ENCODE data around the gene ARMCX2.

ARMCX2 gene

DNA sequence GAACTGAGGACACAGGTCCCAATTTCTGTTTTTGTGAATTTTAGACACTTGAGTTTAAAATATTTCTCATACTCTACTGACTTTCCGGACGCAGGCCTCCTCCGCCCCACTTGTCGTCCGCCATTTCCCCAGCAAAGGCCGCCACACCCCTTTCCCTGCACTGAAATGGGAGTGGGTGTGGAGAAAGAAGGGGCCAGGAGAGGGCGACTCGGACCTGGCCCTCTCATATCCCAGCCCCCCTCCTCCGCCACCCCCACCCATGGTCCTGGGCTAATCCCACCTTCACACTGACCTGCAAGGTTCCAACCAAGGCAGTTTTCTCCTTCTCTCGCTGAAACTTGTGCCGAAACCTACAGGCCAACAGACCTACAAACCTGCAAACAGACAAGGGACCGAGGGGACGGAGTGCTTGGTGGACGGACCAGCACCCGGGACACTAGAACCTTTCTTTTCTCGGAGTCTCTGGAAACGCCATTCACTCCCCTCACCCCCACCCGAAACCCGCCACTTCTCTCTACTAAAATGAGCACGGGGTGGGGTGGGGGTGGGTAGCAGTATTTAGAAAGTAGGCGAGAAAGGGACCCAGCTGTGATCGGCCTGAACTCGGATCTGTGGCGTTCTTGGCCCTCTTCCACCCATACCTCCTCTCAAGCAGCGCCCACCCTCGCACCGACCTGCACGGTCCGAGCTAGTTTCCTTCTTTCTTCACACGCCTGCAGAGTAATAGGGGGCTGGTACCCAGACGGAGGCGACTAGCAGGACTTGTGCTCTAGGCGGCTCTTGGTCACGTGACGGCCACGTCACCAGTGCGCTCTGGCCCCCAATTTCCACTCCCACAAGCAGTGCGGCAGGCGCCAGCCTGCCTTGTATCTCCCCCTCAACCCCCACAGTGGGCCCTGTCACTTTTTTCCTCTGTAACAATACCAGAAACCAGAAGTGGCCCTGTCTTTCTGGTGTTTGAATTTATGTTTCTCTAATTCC, 42.1 kb downstream of the ARMCX2 start, which contains the start of gene ARMCX6:
TSS of gene ARMCX6 (minus strand) at position 790 of the 981 bp plus-strand sequence. CDS start 1,380 bp downstream, outside the sequence.
- peak; percentile 90 for ATAC-seq

DNA sequence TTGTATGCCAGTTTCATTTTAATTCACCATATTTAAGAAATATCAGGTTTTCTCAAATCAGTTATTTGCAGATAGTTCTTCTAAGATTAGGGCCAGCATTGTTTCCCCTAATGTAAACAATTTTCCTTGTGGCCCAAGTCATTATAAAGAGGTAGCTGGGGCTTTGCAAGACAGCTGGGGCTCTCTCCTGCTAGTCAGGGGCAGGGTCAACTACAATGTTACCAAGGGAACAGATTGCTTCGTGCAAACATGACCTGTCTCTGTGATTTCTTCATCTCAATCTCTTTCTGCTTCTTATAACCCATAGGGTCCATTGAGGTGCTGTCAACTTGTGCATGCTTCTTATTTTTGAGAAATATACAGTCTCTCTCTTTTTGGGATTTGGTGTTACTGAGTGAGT, 53.9 kb downstream of the ARMCX2 start:
- ATAC-seq, result no peak
- TF ChIP-seq ESRRG (CRISPR knock-in tag; IDR thresholded peaks at IDR 0.05), result no peak
- no peak for TF ChIP-seq ZNF70 (CRISPR knock-in tag; IDR thresholded peaks at IDR 0.05)
- no peak for TF ChIP-seq TOX (CRISPR knock-in tag; IDR thresholded peaks at IDR 0.05; ENCODE audit: borderline replicate concordance)
- TF ChIP-seq, protein P1, sequence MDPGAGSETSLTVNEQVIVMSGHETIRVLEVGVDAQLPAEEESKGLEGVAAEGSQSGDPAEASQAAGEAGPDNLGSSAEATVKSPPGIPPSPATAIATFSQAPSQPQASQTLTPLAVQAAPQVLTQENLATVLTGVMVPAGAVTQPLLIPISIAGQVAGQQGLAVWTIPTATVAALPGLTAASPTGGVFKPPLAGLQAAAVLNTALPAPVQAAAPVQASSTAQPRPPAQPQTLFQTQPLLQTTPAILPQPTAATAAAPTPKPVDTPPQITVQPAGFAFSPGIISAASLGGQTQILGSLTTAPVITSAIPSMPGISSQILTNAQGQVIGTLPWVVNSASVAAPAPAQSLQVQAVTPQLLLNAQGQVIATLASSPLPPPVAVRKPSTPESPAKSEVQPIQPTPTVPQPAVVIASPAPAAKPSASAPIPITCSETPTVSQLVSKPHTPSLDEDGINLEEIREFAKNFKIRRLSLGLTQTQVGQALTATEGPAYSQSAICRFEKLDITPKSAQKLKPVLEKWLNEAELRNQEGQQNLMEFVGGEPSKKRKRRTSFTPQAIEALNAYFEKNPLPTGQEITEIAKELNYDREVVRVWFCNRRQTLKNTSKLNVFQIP (CRISPR knock-in tag; IDR thresholded peaks at IDR 0.05; ENCODE audit: borderline replicate concordance, low read depth), result no peak
- TF ChIP-seq CSDC2 (CRISPR knock-in tag; IDR thresholded peaks at IDR 0.05), result no peak
- no peak for TF ChIP-seq PATZ1 (CRISPR knock-in tag; IDR thresholded peaks at IDR 0.05; ENCODE audit: borderline replicate concordance)
- TF ChIP-seq ZFP30 (CRISPR knock-in tag; IDR thresholded peaks at IDR 0.05), result no peak
- TF ChIP-seq, protein P2, sequence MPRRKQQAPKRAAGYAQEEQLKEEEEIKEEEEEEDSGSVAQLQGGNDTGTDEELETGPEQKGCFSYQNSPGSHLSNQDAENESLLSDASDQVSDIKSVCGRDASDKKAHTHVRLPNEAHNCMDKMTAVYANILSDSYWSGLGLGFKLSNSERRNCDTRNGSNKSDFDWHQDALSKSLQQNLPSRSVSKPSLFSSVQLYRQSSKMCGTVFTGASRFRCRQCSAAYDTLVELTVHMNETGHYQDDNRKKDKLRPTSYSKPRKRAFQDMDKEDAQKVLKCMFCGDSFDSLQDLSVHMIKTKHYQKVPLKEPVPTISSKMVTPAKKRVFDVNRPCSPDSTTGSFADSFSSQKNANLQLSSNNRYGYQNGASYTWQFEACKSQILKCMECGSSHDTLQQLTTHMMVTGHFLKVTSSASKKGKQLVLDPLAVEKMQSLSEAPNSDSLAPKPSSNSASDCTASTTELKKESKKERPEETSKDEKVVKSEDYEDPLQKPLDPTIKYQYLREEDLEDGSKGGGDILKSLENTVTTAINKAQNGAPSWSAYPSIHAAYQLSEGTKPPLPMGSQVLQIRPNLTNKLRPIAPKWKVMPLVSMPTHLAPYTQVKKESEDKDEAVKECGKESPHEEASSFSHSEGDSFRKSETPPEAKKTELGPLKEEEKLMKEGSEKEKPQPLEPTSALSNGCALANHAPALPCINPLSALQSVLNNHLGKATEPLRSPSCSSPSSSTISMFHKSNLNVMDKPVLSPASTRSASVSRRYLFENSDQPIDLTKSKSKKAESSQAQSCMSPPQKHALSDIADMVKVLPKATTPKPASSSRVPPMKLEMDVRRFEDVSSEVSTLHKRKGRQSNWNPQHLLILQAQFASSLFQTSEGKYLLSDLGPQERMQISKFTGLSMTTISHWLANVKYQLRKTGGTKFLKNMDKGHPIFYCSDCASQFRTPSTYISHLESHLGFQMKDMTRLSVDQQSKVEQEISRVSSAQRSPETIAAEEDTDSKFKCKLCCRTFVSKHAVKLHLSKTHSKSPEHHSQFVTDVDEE (CRISPR knock-in tag; IDR thresholded peaks at IDR 0.05), result no peak
- TF ChIP-seq, protein P3, sequence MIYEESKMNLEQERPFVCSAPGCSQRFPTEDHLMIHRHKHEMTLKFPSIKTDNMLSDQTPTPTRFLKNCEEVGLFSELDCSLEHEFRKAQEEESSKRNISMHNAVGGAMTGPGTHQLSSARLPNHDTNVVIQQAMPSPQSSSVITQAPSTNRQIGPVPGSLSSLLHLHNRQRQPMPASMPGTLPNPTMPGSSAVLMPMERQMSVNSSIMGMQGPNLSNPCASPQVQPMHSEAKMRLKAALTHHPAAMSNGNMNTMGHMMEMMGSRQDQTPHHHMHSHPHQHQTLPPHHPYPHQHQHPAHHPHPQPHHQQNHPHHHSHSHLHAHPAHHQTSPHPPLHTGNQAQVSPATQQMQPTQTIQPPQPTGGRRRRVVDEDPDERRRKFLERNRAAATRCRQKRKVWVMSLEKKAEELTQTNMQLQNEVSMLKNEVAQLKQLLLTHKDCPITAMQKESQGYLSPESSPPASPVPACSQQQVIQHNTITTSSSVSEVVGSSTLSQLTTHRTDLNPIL (CRISPR knock-in tag; IDR thresholded peaks at IDR 0.05; ENCODE audit: low read depth), result no peak
- TF ChIP-seq PPARA (CRISPR knock-in tag; IDR thresholded peaks at IDR 0.05; ENCODE audit: borderline replicate concordance), result no peak
- TF ChIP-seq OSR1 (CRISPR knock-in tag; IDR thresholded peaks at IDR 0.05), result no peak
- TF ChIP-seq ZC3H10 (CRISPR knock-in tag; IDR thresholded peaks at IDR 0.05), result no peak
- TF ChIP-seq BACH2 (CRISPR knock-in tag; IDR thresholded peaks at IDR 0.05; ENCODE audit: borderline replicate concordance), result no peak
- TF ChIP-seq ZNF565 (CRISPR knock-in tag; conservative IDR thresholded peaks at IDR 0.05; ENCODE audit: low read depth), result no peak

More for the DNA sequence above, 42.1 kb downstream of the ARMCX2 start, which contains the start of gene ARMCX6:
- TF ChIP-seq SNAI2 (CRISPR knock-in tag; IDR thresholded peaks at IDR 0.05) (no peak), ZFP3 (CRISPR knock-in tag; IDR thresholded peaks at IDR 0.05) (no peak), ZFP30 (CRISPR knock-in tag; IDR thresholded peaks at IDR 0.05) (no peak), RARB (CRISPR knock-in tag; IDR thresholded peaks at IDR 0.05) (no peak), ZC3H10 (CRISPR knock-in tag; IDR thresholded peaks at IDR 0.05) (no peak), TCF4 (CRISPR knock-in tag; IDR thresholded peaks at IDR 0.05; ENCODE audit: borderline replicate concordance) (no peak), ZNF565 (CRISPR knock-in tag; conservative IDR thresholded peaks at IDR 0.05; ENCODE audit: low read depth) (no peak), GLIS3 (CRISPR knock-in tag; IDR thresholded peaks at IDR 0.05) (no peak), BACH2 (CRISPR knock-in tag; IDR thresholded peaks at IDR 0.05; ENCODE audit: borderline replicate concordance) (no peak), ESRRG (CRISPR knock-in tag; IDR thresholded peaks at IDR 0.05) (no peak), PPARA (CRISPR knock-in tag; IDR thresholded peaks at IDR 0.05; ENCODE audit: borderline replicate concordance) (no peak), CSRNP3 (CRISPR knock-in tag; IDR thresholded peaks at IDR 0.05) (no peak), TOX (CRISPR knock-in tag; IDR thresholded peaks at IDR 0.05; ENCODE audit: borderline replicate concordance) (no peak)
- TF ChIP-seq, protein P2 (CRISPR knock-in tag; IDR thresholded peaks at IDR 0.05), result no peak
- TF ChIP-seq, protein P3 (CRISPR knock-in tag; IDR thresholded peaks at IDR 0.05; ENCODE audit: low read depth), result no peak

Data from SK-N-SH treated with all-trans-retinoic acid at 6 μM for 48 hours (cell line).